Colonic mucosa (tissue), 4 donors: Measurements from ENCODE around the gene ELMOD1. TPM values are rescaled to one million over a fixed set of nuclear protein-coding genes. Genes with fewer than 3 reads are reported as not detected.

Experiments
- DNase-seq: peaks from one replicate; pipeline ENCODE4 v3.0.0-alpha.2; 2020
- H3K27ac ChIP-seq: fragments of 200-600 bp; one replicate; pipeline ENCODE4 v1.8.0; 2021
- H3K27me3 ChIP-seq: fragments of 200-600 bp; one replicate; pipeline ENCODE4 v1.8.0; 2021
- H3K36me3 ChIP-seq: fragments of 200-600 bp; one replicate; pipeline ENCODE4 v1.8.0; 2021
- H3K4me1 ChIP-seq: fragments of 200-600 bp; one replicate; pipeline ENCODE4 v1.8.0; 2021; ENCODE audit warnings: mild to moderate bottlenecking
- H3K4me3 ChIP-seq: fragments of 200-600 bp; one replicate; pipeline ENCODE4 v1.8.0; 2021
- H3K9ac ChIP-seq, 2 donors: one replicate each; pipeline ENCODE4 v1.7.0; 2013; ENCODE audit warnings: control low read depth in 2 of 2, low read depth in 2 of 2, low read length in 2 of 2
- H3K9me3 ChIP-seq: fragments of 200-600 bp; one replicate; pipeline ENCODE4 v1.8.0; 2021
- intact Hi-C: fragments of 100-400 bp; cut with DNase I; formaldehyde crosslinking; loops from one replicate; pipeline ENCODE4 v1.14.1; 2022
- total RNA-seq, 2 donors: library from RNA; stranded (reverse); fragmentation: NEBNext Ultra II Directional in 1 of 2; extraction: Animal tissue kit (Norgen Biotek cat#: 25700) in 1 of 2; gene quantifications; one replicate each; pipeline ENCODE4 v1.2.1, GENCODE V29; 2021
- TF ChIP-seq, protein P1 (sequence below): fragments of 200-600 bp; IDR thresholded peaks from one replicate; pipeline ENCODE4 v1.8.0; 2022; ENCODE audit warnings: antibody characterized with exemption, mild to moderate bottlenecking
- donor health status: healthy.
- donor health status: DM: no; HTN: no; CAD: no.
- donor health status: DM: no; HTN: no; CAD: no.

ELMOD1 gene
- total RNA-seq, 2 donors from 2014 or later = 0.11 TPM; not detected in 1

- no peak overlapping the region for H3K9ac ChIP-seq
- TF ChIP-seq, protein P1, sequence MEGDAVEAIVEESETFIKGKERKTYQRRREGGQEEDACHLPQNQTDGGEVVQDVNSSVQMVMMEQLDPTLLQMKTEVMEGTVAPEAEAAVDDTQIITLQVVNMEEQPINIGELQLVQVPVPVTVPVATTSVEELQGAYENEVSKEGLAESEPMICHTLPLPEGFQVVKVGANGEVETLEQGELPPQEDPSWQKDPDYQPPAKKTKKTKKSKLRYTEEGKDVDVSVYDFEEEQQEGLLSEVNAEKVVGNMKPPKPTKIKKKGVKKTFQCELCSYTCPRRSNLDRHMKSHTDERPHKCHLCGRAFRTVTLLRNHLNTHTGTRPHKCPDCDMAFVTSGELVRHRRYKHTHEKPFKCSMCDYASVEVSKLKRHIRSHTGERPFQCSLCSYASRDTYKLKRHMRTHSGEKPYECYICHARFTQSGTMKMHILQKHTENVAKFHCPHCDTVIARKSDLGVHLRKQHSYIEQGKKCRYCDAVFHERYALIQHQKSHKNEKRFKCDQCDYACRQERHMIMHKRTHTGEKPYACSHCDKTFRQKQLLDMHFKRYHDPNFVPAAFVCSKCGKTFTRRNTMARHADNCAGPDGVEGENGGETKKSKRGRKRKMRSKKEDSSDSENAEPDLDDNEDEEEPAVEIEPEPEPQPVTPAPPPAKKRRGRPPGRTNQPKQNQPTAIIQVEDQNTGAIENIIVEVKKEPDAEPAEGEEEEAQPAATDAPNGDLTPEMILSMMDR = no peak
- H3K36me3 ChIP-seq = no peaks in the 10 kb centered on the region
- H3K27me3 ChIP-seq = no peaks in the 10 kb centered on the region
- H3K9me3 ChIP-seq = no peaks in the 10 kb centered on the region
- intact Hi-C loops = no loop called here
- no peak for DNase-seq
- no peak overlapping the region for H3K27ac ChIP-seq
- H3K4me1 ChIP-seq = no peaks in the 10 kb centered on the region
- H3K4me3 ChIP-seq = no peak overlapping the region
Measured at GRCh38 chr11:107682171-107682570, 91.2 kb downstream of the ELMOD1 start.

DNA sequence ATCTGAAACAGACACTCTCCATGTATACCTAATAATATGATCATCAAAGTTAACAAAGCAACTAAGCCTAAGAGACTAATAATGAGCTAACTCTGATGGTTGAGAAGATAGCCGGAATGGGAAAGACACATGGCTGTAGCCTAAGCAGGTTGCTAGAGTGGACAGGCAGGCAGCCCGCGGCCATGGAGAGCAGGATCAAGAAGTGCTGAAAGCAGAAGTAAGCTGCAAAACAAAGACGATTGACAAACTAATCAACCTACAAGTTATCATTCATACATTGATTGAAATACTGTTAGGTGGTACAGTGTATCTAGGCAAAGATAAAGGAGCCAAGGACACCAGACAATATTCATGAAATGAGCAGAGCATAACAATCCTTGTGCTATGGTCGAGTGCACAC is 91.6 kb downstream of the ELMOD1 start:
- intact Hi-C loops = no loop called here
- H3K27me3 ChIP-seq = no peaks in the 10 kb centered on the region
- H3K4me3 ChIP-seq = no peak overlapping the region
- TF ChIP-seq, protein P1 = no peak
- H3K9ac ChIP-seq = no peak overlapping the region
- H3K27ac ChIP-seq = no peak overlapping the region
- no peaks in the 10 kb centered on the region for H3K4me1 ChIP-seq
- H3K36me3 ChIP-seq = no peaks in the 10 kb centered on the region
- DNase-seq = no peak
- H3K9me3 ChIP-seq = no peaks in the 10 kb centered on the region

DNA sequence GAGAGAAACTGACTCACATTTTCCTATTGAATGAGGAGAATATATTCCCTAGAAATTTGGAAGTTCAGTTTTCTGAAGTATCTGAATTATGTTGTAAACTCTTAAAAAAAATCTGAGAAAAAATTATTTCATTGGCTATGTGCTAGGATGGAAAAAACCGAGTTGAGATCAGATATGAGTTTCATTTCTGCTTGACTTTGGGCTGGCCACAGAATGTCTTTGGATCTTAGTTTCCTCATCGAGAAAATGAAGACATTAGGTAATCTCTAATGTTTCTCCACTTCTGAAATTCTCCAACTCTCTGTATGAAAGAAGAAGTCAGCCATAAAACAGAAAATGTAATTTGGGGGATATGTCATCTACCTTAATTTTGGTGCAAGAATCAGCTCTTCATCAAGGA is 92.1 kb downstream of the ELMOD1 start:
- intact Hi-C loops = no loop called here
- H3K36me3 ChIP-seq = no peaks in the 10 kb centered on the region
- no peaks in the 10 kb centered on the region for H3K9me3 ChIP-seq
- TF ChIP-seq, protein P1 = no peak
- H3K27ac ChIP-seq = no peak overlapping the region
- no peak overlapping the region for H3K4me3 ChIP-seq
- H3K9ac ChIP-seq = no peak overlapping the region
- no peaks in the 10 kb centered on the region for H3K4me1 ChIP-seq
- no peak for DNase-seq
- H3K27me3 ChIP-seq = no peaks in the 10 kb centered on the region

DNA sequence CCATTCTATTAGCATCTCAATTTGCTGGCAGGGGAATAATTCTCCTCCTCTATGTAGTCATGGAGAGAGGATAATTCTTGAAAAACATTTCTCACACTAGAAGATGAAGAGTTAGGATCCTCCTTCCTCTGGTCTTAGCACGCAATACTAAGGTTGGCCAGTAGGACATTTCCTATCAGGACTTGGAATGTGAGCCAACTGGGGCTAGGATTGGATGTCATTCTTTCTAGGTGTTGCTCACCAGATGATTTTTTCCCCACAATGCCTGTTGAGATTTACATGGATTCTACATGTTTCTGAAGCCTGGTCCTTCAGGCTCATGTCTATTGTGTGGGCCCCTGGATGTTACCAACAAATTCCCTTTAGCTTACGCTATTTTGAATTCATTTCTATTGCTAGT is 92.9 kb downstream of the ELMOD1 start:
- H3K9ac ChIP-seq = no peak overlapping the region
- no peaks in the 10 kb centered on the region for H3K9me3 ChIP-seq
- H3K36me3 ChIP-seq = no peaks in the 10 kb centered on the region
- H3K4me1 ChIP-seq = no peaks in the 10 kb centered on the region
- intact Hi-C loops = no loop called here
- H3K27me3 ChIP-seq = no peaks in the 10 kb centered on the region
- TF ChIP-seq, protein P1 = no peak
- no peak for DNase-seq
- no peak overlapping the region for H3K4me3 ChIP-seq
- no peak overlapping the region for H3K27ac ChIP-seq

DNA sequence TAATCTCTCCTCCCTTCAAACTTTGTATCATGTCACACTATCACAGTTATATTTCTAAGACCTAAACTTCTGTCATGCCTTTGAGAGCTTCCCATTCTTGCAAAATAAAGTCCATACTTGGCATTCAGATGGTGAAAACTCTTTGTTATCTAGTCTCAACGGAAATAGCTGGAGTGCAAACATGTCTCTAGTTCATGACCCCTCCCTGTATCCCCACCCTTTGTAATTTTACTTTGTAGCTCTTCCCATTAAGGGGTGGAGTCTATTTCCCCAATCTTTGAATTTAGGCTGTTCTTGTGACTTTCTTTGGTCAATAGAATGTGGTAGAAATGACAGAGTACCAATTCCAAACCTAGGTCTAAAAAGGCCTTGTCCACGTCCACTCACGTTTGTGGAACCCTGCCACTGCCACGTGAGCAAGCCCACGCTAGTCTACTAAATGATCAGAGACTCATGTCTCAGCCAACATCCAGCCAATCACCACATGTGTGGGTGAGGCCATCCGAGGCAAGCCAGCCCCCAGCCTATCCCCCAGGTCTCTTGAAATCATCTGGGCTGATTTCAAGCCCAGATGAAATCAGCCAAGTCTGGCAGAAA is 97.5 kb downstream of the ELMOD1 start:
- no peaks in the 10 kb centered on the region for H3K27me3 ChIP-seq
- no peaks in the 10 kb centered on the region for H3K36me3 ChIP-seq
- no peak overlapping the region for H3K27ac ChIP-seq
- DNase-seq = no peak
- H3K4me1 ChIP-seq = no peaks in the 10 kb centered on the region
- intact Hi-C loops = loop anchor here (5.0 kb wide), 1 partner anchor 111 kb away; no protein-coding TSS in a partner anchor
- no peak overlapping the region for H3K4me3 ChIP-seq
- no peaks in the 10 kb centered on the region for H3K9me3 ChIP-seq
- TF ChIP-seq, protein P1 = no peak
- no peak overlapping the region for H3K9ac ChIP-seq
